Esophagus muscularis mucosa (tissue), 3 donors: ENCODE data around the gene RAD51AP1.

Experiments
- CTCF ChIP-seq, 3 experiments: fragments of 200-600 bp in 2 of 3; fragments of 450-650 bp in 1 of 3; sonication (generic) in 2 of 3; IDR thresholded peaks; one replicate each; pipeline ENCODE4 v1.5.1; 2017 to 2019; ENCODE audit warnings: antibody characterized with exemption in 3 of 3, mild to moderate bottlenecking in 2 of 3, moderate library complexity in 1 of 3
- POLR2A ChIP-seq: fragments of 450-650 bp; IDR thresholded peaks from one replicate; pipeline ENCODE4 v1.6.1; 2017; ENCODE audit warnings: antibody characterized with exemption, moderate library complexity, mild to moderate bottlenecking, low read depth

- TF ChIP-seq POLR2A (no peak), CTCF (IDR thresholded peaks at IDR 0.05) (no peak)
Measured at GRCh38 chr12:4490973-4491372, 47.7 kb upstream of the RAD51AP1 start.
